GM18858 (cell line): ENCODE data around the gene WDCP.
"Not testable (repeated sequence)": the region's sequence is repeated elsewhere in the genome, so short reads cannot be mapped to it uniquely, and the experiment has no call there.

Experiments used
- ATAC-seq: cut with Tn5 transposase; IDR thresholded peaks from one replicate; pipeline ENCODE4 v1.9.1; 2021; ENCODE audit not compliant: unreplicated experiment

Gene WDCP

GRCh38 chr2:24022324-24022974 lies 24.7 kb downstream of the WDCP start:
- ATAC-seq, result no peak

- ATAC-seq, result no peak
Measured at GRCh38 chr2:24021122-24021998, 25.8 kb downstream of the WDCP start.

- ATAC-seq, result no peak
Measured at GRCh38 chr2:24020244-24020643, 26.9 kb downstream of the WDCP start.

GRCh38 chr2:24019729-24020128 lies 27.5 kb downstream of the WDCP start:
- no peak for ATAC-seq

- no peak for ATAC-seq
Measured at GRCh38 chr2:24018241-24018640, 28.9 kb downstream of the WDCP start.

GRCh38 chr2:24017711-24018110 lies 29.5 kb downstream of the WDCP start:
- ATAC-seq, result no peak

- no peak for ATAC-seq
Measured at GRCh38 chr2:24016853-24017703, 30.1 kb downstream of the WDCP start.

- no peak for ATAC-seq
Measured at GRCh38 chr2:24016376-24016761, 30.8 kb downstream of the WDCP start.

- no peak for ATAC-seq
Measured at GRCh38 chr2:24015562-24016375, 31.4 kb downstream of the WDCP start.

GRCh38 chr2:24014902-24015301 lies 32.3 kb downstream of the WDCP start:
- not testable (repeated sequence) for ATAC-seq

- ATAC-seq, result no peak
Measured at GRCh38 chr2:24012521-24013188, 34.5 kb downstream of the WDCP start.

- no peak for ATAC-seq
Measured at GRCh38 chr2:24011250-24012104, 35.7 kb downstream of the WDCP start.

- no peak for ATAC-seq
Measured at GRCh38 chr2:24010477-24011249, 36.5 kb downstream of the WDCP start.

GRCh38 chr2:24009680-24010476 lies 37.3 kb downstream of the WDCP start, which contains the start of gene MFSD2B:
Gene MFSD2B (plus strand): TSS chr2:24010085. CDS start chr2:24010097, 12 bp downstream.
- no peak for ATAC-seq

- ATAC-seq, result no peak
Measured at GRCh38 chr2:24009367-24009679, 37.9 kb downstream of the WDCP start.

GRCh38 chr2:24008672-24009366 lies 38.4 kb downstream of the WDCP start:
- ATAC-seq, result no peak

GRCh38 chr2:24007693-24008092 lies 39.5 kb downstream of the WDCP start:
- no peak for ATAC-seq
